Measurements from ENCODE around the gene CNTFR.

DNA sequence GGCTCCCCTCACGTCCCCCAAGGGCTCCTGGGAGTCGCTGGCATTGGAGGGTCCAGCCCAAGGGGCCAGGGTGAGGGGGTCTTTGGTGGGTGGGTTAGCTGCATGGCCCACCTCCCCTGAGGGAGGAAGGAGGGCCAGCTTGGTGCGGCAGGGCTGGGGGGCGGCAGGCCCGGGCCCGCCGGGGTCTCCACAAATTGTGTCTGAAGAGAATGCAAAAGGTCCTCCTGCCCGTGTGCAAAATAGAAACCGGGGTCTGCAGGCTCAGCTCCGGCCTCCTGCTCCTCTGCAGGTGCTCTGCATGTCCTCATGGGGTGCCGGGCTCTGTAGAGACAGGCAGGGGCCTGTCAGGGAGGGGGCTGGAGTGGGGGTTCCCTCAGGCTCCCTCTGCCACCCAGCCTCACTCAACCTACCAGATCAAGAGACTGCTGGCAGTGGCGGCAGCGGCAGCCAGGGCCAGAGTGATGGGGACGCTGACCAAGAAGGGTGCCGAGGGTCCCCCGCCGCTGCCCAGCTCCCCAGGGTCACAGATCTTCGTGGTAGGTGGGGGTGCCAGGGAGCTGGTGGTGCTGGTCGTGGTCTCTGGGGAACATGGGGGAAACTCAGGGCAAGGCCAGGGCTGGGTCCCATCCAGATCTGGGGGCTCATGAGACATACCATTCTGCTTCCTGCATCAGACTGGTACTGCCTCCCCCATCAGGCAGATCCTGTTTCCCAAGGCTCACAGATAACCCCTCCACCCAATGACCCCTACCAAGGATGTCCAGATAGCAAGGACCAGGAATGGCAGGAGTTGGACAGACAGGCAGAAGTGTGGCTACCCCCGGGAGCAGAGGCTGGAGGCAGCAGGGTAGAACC, 37.5 kb downstream of the CNTFR start:
- TF ChIP-seq, protein P1, sequence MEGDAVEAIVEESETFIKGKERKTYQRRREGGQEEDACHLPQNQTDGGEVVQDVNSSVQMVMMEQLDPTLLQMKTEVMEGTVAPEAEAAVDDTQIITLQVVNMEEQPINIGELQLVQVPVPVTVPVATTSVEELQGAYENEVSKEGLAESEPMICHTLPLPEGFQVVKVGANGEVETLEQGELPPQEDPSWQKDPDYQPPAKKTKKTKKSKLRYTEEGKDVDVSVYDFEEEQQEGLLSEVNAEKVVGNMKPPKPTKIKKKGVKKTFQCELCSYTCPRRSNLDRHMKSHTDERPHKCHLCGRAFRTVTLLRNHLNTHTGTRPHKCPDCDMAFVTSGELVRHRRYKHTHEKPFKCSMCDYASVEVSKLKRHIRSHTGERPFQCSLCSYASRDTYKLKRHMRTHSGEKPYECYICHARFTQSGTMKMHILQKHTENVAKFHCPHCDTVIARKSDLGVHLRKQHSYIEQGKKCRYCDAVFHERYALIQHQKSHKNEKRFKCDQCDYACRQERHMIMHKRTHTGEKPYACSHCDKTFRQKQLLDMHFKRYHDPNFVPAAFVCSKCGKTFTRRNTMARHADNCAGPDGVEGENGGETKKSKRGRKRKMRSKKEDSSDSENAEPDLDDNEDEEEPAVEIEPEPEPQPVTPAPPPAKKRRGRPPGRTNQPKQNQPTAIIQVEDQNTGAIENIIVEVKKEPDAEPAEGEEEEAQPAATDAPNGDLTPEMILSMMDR (IDR thresholded peaks at IDR 0.05 in 4 of 5, conservative IDR thresholded peaks at IDR 0.05 in 1 of 5): no peak
- no peak for TF ChIP-seq POLR2A (IDR thresholded peaks at IDR 0.05)
